Endothelial cell of umbilical vein (primary cell): ENCODE results near the gene SFPQ. TPM values are rescaled to one million over a fixed set of nuclear protein-coding genes. Genes with fewer than 3 reads are reported as not detected.

Source experiments
- BruUV-seq: library from RNA; stranded (reverse); fragments of 400-500 nt; replicated peaks from 2 replicates; lab custom pipeline; 2021; lab: Mats Ljungman, UMichigan
- CTCF ChIA-PET: fragments of 300-600, 350-600 bp; sonication (Branson Sonifier 250); formaldehyde crosslinking; loops from one replicate; lab custom pipeline; 2021; ENCODE audit warnings: antibody characterized with exemption, inconsistent platforms; lab: Charles Lee
- POLR2A ChIA-PET: fragments of 300-600, 350-600 bp; sonication (Branson Sonifier 250); formaldehyde crosslinking; loops from one replicate; lab custom pipeline; 2021; ENCODE audit warnings: antibody characterized with exemption, inconsistent platforms; lab: Charles Lee
- DNase-seq: peaks from one replicate; pipeline ENCODE4 v3.0.0-alpha.2; 2011; ENCODE audit warnings: low read depth, low spot score
- FAIRE-seq: peaks from 2 replicates; lab custom pipeline; 2011; peaks lifted over from hg19 to GRCh38; lab: Jason Lieb, UNC
- H2AFZ ChIP-seq: 2 replicates; pipeline ENCODE4 v1.6.0; 2012; ENCODE audit warnings: low read depth, low read length, control low read depth, inconsistent platforms
- H3K27ac ChIP-seq: 2 replicates; pipeline ENCODE4 v1.5.1; 2011; ENCODE audit warnings: low read depth, mild to moderate bottlenecking, control low read depth, low read length, moderate library complexity; ENCODE audit not compliant: insufficient read depth
- H3K27me3 ChIP-seq, 2 experiments: 2 replicates each; pipeline versions ENCODE4 v1.6.0 to v1.6.1; 2011; ENCODE audit warnings: low read length in 2 of 2, mixed read lengths in 1 of 2; ENCODE audit not compliant: control insufficient read depth in 2 of 2, insufficient read depth in 2 of 2
- H3K36me3 ChIP-seq, 2 experiments: 2 replicates in 1 of 2; 3 replicates in 1 of 2; pipeline ENCODE4 v1.5.1; 2011; ENCODE audit warnings: low read length in 2 of 2, mild to moderate bottlenecking in 1 of 2, moderate library complexity in 1 of 2; ENCODE audit not compliant: control insufficient read depth in 2 of 2, insufficient read depth in 2 of 2; ENCODE audit errors: extremely low read depth in 1 of 2
- H3K4me1 ChIP-seq: 3 replicates; pipeline ENCODE4 v1.5.1; 2011; ENCODE audit warnings: mild to moderate bottlenecking, low read length; ENCODE audit not compliant: control insufficient read depth, insufficient read depth; ENCODE audit errors: extremely low read depth
- H3K4me2 ChIP-seq: 2 replicates; pipeline ENCODE4 v1.6.1; 2011; ENCODE audit warnings: low read length, control low read depth, mixed read lengths; ENCODE audit not compliant: insufficient read depth
- H3K4me3 ChIP-seq, 3 experiments: fragments of 200-600 bp in 1 of 3; sonication (generic), shearing (Covaris generic) in 1 of 3; replicated peaks in 1 of 3; 2 replicates each; pipeline ENCODE4 v1.5.1; 2011 to 2016; ENCODE audit warnings: control low read depth in 3 of 3, low read length in 3 of 3, mild to moderate bottlenecking in 2 of 3, inconsistent platforms in 1 of 3, low read depth in 1 of 3, moderate library complexity in 1 of 3; ENCODE audit not compliant: insufficient read depth in 1 of 3
- H3K79me2 ChIP-seq: 2 replicates; pipeline ENCODE4 v1.6.0; 2012; ENCODE audit warnings: low read length, inconsistent platforms; ENCODE audit not compliant: control insufficient read depth, insufficient read depth
- H3K9ac ChIP-seq: replicated peaks from 2 replicates; pipeline ENCODE3; 2011; ENCODE audit warnings: low read length, control low read depth; ENCODE audit not compliant: insufficient read depth; ENCODE audit errors: extremely low read depth
- H3K9me1 ChIP-seq: replicated peaks from 3 replicates; pipeline ENCODE4 v1.6.0; 2011; ENCODE audit warnings: mild to moderate bottlenecking, low read length; ENCODE audit not compliant: control insufficient read depth, insufficient read depth; ENCODE audit errors: extremely low read depth
- H3K9me3 ChIP-seq: replicated peaks from 2 replicates; pipeline ENCODE4 v1.5.1; 2012; ENCODE audit warnings: low read length, inconsistent platforms; ENCODE audit not compliant: control insufficient read depth, insufficient read depth
- H4K20me1 ChIP-seq: replicated peaks from 2 replicates; pipeline ENCODE3; 2011; ENCODE audit warnings: mild to moderate bottlenecking, low read length; ENCODE audit not compliant: control insufficient read depth, insufficient read depth; ENCODE audit errors: extremely low read depth
- FOS ChIP-seq: IDR thresholded peaks from 2 replicates; pipeline ENCODE4 v1.6.1; 2011; ENCODE audit warnings: mild to moderate bottlenecking, low read length, moderate library complexity, borderline replicate concordance; ENCODE audit not compliant: insufficient read depth
- GATA2 ChIP-seq: IDR thresholded peaks from 2 replicates; pipeline ENCODE4 v1.7.0; 2011; ENCODE audit warnings: low read depth, mild to moderate bottlenecking, moderate library complexity, mixed read lengths, low read length; ENCODE audit not compliant: insufficient read length, insufficient read depth
- JUN ChIP-seq: IDR thresholded peaks from 2 replicates; pipeline ENCODE4 v1.6.1; 2011; ENCODE audit warnings: borderline replicate concordance, low read depth; ENCODE audit not compliant: insufficient read length, insufficient read depth
- MYC ChIP-seq: IDR thresholded peaks from one replicate; pipeline ENCODE4 v1.6.1; 2011; ENCODE audit warnings: mild to moderate bottlenecking, low read depth, low read length
- POLR2A ChIP-seq: IDR thresholded peaks from 2 replicates; pipeline ENCODE4 v1.6.1; 2012; ENCODE audit warnings: low read depth, mild to moderate bottlenecking, control low read depth, low read length
- POLR2AphosphoS5 ChIP-seq: IDR thresholded peaks from 2 replicates; pipeline ENCODE4 v1.6.1; 2012; ENCODE audit warnings: low read depth, mild to moderate bottlenecking, control low read depth, low read length, moderate library complexity; ENCODE audit not compliant: insufficient read depth
- dilution Hi-C: fragments of 300-500 bp; cut with MboI; formaldehyde crosslinking; loops from one replicate; pipeline ENCODE4 v1.15.0; 2019; ENCODE audit warnings: low sequenced_read_pairs; ENCODE audit not compliant: extremely low pct_ligation_motif_present
- intact Hi-C: fragments of 100-400 bp; cut with micrococcal nuclease; formaldehyde crosslinking; loops from one replicate; pipeline ENCODE4 v1.10.0; 2022
- polyA plus RNA-seq, 4 experiments: library from polyadenylated mRNA; depleted of rRNA in 3 of 4; stranded (reverse) in 3 of 4; unstranded in 1 of 4; fragments of >200 nt; gene quantifications; 2 replicates each; pipeline versions ENCODE4 v1.2.1 to v1.2.3, GENCODE V29; 2011 to 2012; ENCODE audit warnings: missing spikeins in 1 of 4
- total RNA-seq: library from RNA; stranded (reverse); gene quantifications from 2 replicates; pipeline ENCODE4 v1.2.3, GENCODE V29; 2021
- TF ChIP-seq, protein P1 (sequence below): IDR thresholded peaks from 2 replicates; pipeline ENCODE4 v1.6.1; 2011; ENCODE audit not compliant: insufficient read depth, insufficient read length
- TF ChIP-seq, protein P2 (sequence below), 2 donors: IDR thresholded peaks; 1 replicate in 1 of 2; 2 replicates in 1 of 2; pipeline ENCODE4 v1.5.1; 2011; ENCODE audit warnings: low read length in 2 of 2, mild to moderate bottlenecking in 2 of 2, moderate library complexity in 2 of 2, control low read depth in 1 of 2, inconsistent platforms in 1 of 2, low read depth in 1 of 2; ENCODE audit not compliant: insufficient read depth in 1 of 2; ENCODE audit errors: extremely low read depth in 1 of 2

The SFPQ gene
- total and polyA plus RNA-seq, 2 donors (not counting 3 experiments of a cell fraction or from before 2014, with no cell fraction given): 100 to 415 TPM

DNA sequence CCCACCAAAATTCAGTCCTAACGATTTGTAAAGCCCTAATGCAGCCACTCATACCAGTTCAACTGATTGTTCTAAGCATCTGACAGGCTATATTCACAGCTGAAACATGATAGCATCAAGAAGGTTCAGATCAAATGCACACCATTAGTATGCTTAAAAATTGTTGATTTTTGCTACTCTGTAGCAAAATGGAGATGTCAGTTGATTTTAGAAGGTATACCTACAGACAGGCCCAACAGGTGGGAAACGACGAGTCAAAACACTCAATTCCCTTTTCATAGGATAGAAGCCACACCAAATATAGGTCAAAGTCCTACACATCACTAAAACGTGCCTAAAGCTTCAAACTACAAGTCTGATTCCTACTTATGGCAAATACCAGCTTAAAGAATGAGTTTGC, 6.7 kb downstream of the SFPQ start:
- Histone ChIP-seq H3K4me3 (no peak overlapping the region), H3K27ac (no peak overlapping the region), H4K20me1 (peaks cover 62% of the 10 kb centered on the region), H3K27me3 (no peaks in the 10 kb centered on the region), H2AFZ (no peak overlapping the region), H3K9ac (no peak overlapping the region), H3K9me3 (no peaks in the 10 kb centered on the region), H3K4me1 (peaks cover 43% of the 10 kb centered on the region), H3K36me3 (peaks cover 61 to 89% of the 10 kb centered on the region in 2 experiments), H3K79me2 (peaks cover 97% of the 10 kb centered on the region), H3K4me2 (no peak overlapping the region), H3K9me1 (no peaks in the 10 kb centered on the region)
- intact Hi-C loops (no loop called here), dilution Hi-C loops (no loop called here)
- POLR2A ChIA-PET: interaction anchor here (1.4 kb wide), 1 partner anchor 74 kb away, joined by 3 read pairs; no protein-coding TSS in a partner anchor
- TF ChIP-seq POLR2A (peak; percentile 31), JUN (no peak)
- no peak for DNase-seq
- CTCF ChIA-PET: interaction anchor here (1.2 kb wide), 1 partner anchor 379 kb away, joined by 4 read pairs; no protein-coding TSS in a partner anchor
- FAIRE-seq: no peak
- BruUV-seq: no TSS peak

DNA sequence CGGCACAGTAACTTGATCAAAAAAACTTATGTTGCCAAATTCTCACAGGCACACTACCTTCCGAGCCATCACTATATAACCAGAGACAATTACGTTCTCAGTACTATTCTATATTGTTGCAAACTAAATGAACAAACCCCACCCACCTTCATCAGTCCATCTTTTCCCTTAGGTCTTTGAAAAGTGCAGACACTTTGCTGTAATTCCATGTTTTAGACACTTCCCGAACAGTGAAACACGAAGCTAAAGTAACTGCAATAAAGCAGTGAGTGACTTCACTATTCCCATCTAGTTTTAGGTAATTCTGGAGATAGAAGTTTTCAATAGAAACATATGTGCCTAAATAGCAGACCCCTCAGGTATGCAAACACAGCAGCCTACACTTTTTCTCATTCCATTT, 7.7 kb downstream of the SFPQ start:
- Histone ChIP-seq H3K4me3 (no peak overlapping the region), H3K9me1 (no peaks in the 10 kb centered on the region), H3K79me2 (peaks cover 97% of the 10 kb centered on the region), H3K27ac (no peak overlapping the region), H3K9ac (no peak overlapping the region), H3K36me3 (peaks cover 66 to 90% of the 10 kb centered on the region in 2 experiments), H3K4me2 (no peak overlapping the region), H4K20me1 (peaks cover 63% of the 10 kb centered on the region), H3K4me1 (peaks cover 46% of the 10 kb centered on the region), H3K9me3 (no peaks in the 10 kb centered on the region), H2AFZ (no peak overlapping the region), H3K27me3 (no peaks in the 10 kb centered on the region)
- no peak for DNase-seq
- dilution Hi-C loops: no loop called here
- intact Hi-C loops: no loop called here
- BruUV-seq: no TSS peak
- POLR2A ChIA-PET: no interaction called here
- TF ChIP-seq POLR2A (no peak), GATA2 (no peak), JUN (no peak), POLR2AphosphoS5 (no peak), MYC (no peak), FOS (no peak)
- TF ChIP-seq, protein P1, sequence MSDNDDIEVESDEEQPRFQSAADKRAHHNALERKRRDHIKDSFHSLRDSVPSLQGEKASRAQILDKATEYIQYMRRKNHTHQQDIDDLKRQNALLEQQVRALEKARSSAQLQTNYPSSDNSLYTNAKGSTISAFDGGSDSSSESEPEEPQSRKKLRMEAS: no peak
- TF ChIP-seq, protein P2, sequence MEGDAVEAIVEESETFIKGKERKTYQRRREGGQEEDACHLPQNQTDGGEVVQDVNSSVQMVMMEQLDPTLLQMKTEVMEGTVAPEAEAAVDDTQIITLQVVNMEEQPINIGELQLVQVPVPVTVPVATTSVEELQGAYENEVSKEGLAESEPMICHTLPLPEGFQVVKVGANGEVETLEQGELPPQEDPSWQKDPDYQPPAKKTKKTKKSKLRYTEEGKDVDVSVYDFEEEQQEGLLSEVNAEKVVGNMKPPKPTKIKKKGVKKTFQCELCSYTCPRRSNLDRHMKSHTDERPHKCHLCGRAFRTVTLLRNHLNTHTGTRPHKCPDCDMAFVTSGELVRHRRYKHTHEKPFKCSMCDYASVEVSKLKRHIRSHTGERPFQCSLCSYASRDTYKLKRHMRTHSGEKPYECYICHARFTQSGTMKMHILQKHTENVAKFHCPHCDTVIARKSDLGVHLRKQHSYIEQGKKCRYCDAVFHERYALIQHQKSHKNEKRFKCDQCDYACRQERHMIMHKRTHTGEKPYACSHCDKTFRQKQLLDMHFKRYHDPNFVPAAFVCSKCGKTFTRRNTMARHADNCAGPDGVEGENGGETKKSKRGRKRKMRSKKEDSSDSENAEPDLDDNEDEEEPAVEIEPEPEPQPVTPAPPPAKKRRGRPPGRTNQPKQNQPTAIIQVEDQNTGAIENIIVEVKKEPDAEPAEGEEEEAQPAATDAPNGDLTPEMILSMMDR (IDR thresholded peaks at IDR 0.05; ENCODE audit: extremely low read depth in 1 of 2, insufficient read depth in 1 of 2, low read depth in 1 of 2, low read length in 2 of 2): no peak
- FAIRE-seq: no peak
- CTCF ChIA-PET: no interaction called here
